Neutrophil (primary cell): ENCODE results near the gene SMURF2.

Experiments used
- H3K27ac ChIP-seq: fragments of 200-600 bp; sonication (generic); 2 replicates; pipeline ENCODE4 v1.5.1; 2016; ENCODE audit warnings: mild to moderate bottlenecking, moderate library complexity
- H3K27me3 ChIP-seq: fragments of 200-600 bp; sonication (generic); 2 replicates; pipeline ENCODE4 v1.6.0; 2016; ENCODE audit warnings: mild to moderate bottlenecking
- H3K36me3 ChIP-seq: fragments of 200-600 bp; sonication (generic); 2 replicates; pipeline ENCODE4 v1.5.1; 2017
- H3K4me1 ChIP-seq, 2 experiments: fragments of 200-600 bp in 1 of 2; sonication (generic) in 1 of 2; 1 replicate in 1 of 2; 2 replicates in 1 of 2; pipeline versions ENCODE4 v1.5.1 to v1.6.1; 2013 to 2016; ENCODE audit warnings: low read depth in 1 of 2, low read length in 1 of 2, mild to moderate bottlenecking in 1 of 2, moderate library complexity in 1 of 2; ENCODE audit not compliant: control insufficient read depth in 1 of 2, insufficient read depth in 1 of 2
- H3K4me3 ChIP-seq, 2 experiments: fragments of 200-600 bp in 1 of 2; sonication (generic) in 1 of 2; 1 replicate in 1 of 2; 2 replicates in 1 of 2; pipeline ENCODE4 v1.5.1; 2013 to 2016; ENCODE audit warnings: low read depth in 1 of 2, low read length in 1 of 2, mild to moderate bottlenecking in 1 of 2, moderate library complexity in 1 of 2
- H3K9me3 ChIP-seq: fragments of 200-600 bp; sonication (generic); 2 replicates; pipeline ENCODE4 v1.5.1; 2016
- CTCF ChIP-seq: fragments of 200-600 bp; sonication (generic); IDR thresholded peaks from 2 replicates; pipeline ENCODE4 v1.5.1; 2016; ENCODE audit warnings: antibody characterized with exemption

The SMURF2 gene

GRCh38 chr17:64661976-64662773 lies at the start of gene SMURF2:
TSS of gene SMURF2 (minus strand) at chr17:64662307. CDS start at chr17:64661880, 427 bp downstream.
- H3K4me1 ChIP-seq: peaks cover 20 to 21% of the 10 kb centered on the region in 2 experiments
- TF ChIP-seq CTCF: peak; percentile 43
- peak within 1 kb of the TSS; percentile 75 to 78 for H3K4me3 ChIP-seq
- no peaks in the 10 kb centered on the region for H3K9me3 ChIP-seq
- H3K27me3 ChIP-seq: no peaks in the 10 kb centered on the region
- H3K36me3 ChIP-seq: no peaks in the 10 kb centered on the region
- peak within 1 kb of the TSS; percentile 98 for H3K27ac ChIP-seq

- Histone ChIP-seq H3K9me3 (no peaks in the 10 kb centered on the region), H3K27me3 (no peaks in the 10 kb centered on the region), H3K4me1 (peaks cover 50 to 53% of the 10 kb centered on the region in 2 experiments), H3K36me3 (no peaks in the 10 kb centered on the region), H3K4me3 (no peak overlapping the region), H3K27ac (peak overlapping the region; percentile 39)
- no peak for TF ChIP-seq CTCF
Observed at GRCh38 chr17:64709481-64709880, 47.4 kb upstream of the SMURF2 start.

GRCh38 chr17:64707050-64707591 lies 45.0 kb upstream of the SMURF2 start:
- Histone ChIP-seq H3K4me1 (peaks cover 34% of the 10 kb centered on the region in 2 experiments), H3K4me3 (no peak overlapping the region), H3K36me3 (no peaks in the 10 kb centered on the region), H3K9me3 (no peaks in the 10 kb centered on the region), H3K27me3 (no peaks in the 10 kb centered on the region), H3K27ac (no peak overlapping the region)
- no peak for TF ChIP-seq CTCF

GRCh38 chr17:64706224-64707049 lies 44.3 kb upstream of the SMURF2 start:
- H3K27ac ChIP-seq: no peak overlapping the region
- H3K27me3 ChIP-seq: no peaks in the 10 kb centered on the region
- H3K4me1 ChIP-seq: peaks cover 33 to 34% of the 10 kb centered on the region in 2 experiments
- no peaks in the 10 kb centered on the region for H3K36me3 ChIP-seq
- no peak overlapping the region for H3K4me3 ChIP-seq
- no peaks in the 10 kb centered on the region for H3K9me3 ChIP-seq
- TF ChIP-seq CTCF: no peak

GRCh38 chr17:64702815-64703214 lies 40.7 kb upstream of the SMURF2 start:
- Histone ChIP-seq H3K27ac (no peak overlapping the region), H3K36me3 (no peaks in the 10 kb centered on the region), H3K9me3 (no peaks in the 10 kb centered on the region), H3K27me3 (no peaks in the 10 kb centered on the region), H3K4me3 (no peak overlapping the region), H3K4me1 (peaks cover 16% of the 10 kb centered on the region in 2 experiments)
- no peak for TF ChIP-seq CTCF
